MM.1S (cell line): ENCODE results near the gene TGFA.

Source experiments
- DNase-seq: peaks from one replicate; pipeline ENCODE4 v3.0.0-alpha.2; 2015
- H2AFZ ChIP-seq: fragments of 300-600 bp; sonication (generic); 2 replicates; pipeline ENCODE4 v1.6.0; 2016; ENCODE audit warnings: antibody characterized with exemption, low read length
- H3F3A ChIP-seq: fragments of 300-600 bp; sonication (generic); 2 replicates; pipeline ENCODE4 v1.6.1; 2016; ENCODE audit warnings: mild to moderate bottlenecking, antibody characterized with exemption, low read length, moderate library complexity, mixed read lengths; ENCODE audit not compliant: insufficient read depth
- H3K27ac ChIP-seq: fragments of 300-600 bp; sonication (generic); 2 replicates; pipeline ENCODE4 v1.5.1; 2016; ENCODE audit warnings: mild to moderate bottlenecking, low read length
- H3K27me3 ChIP-seq: fragments of 300-600 bp; sonication (generic); replicated peaks from 2 replicates; pipeline ENCODE4 v1.6.0; 2016; ENCODE audit warnings: low read length; ENCODE audit not compliant: insufficient read depth
- H3K36me3 ChIP-seq: fragments of 300-600 bp; sonication (generic); replicated peaks from 2 replicates; pipeline ENCODE4 v1.6.1; 2016; ENCODE audit warnings: mild to moderate bottlenecking, low read length, mixed read lengths; ENCODE audit not compliant: insufficient read depth
- H3K4me1 ChIP-seq: fragments of 300-600 bp; sonication (generic); 2 replicates; pipeline ENCODE4 v1.6.1; 2016; ENCODE audit warnings: low read length, mixed read lengths
- H3K4me2 ChIP-seq: fragments of 300-600 bp; sonication (generic); 2 replicates; pipeline ENCODE4 v1.6.0; 2016; ENCODE audit warnings: low read depth, low read length
- H3K4me3 ChIP-seq: fragments of 300-600 bp; sonication (generic); 2 replicates; pipeline ENCODE4 v1.5.1; 2016; ENCODE audit warnings: low read length, mixed read lengths
- H3K79me2 ChIP-seq: fragments of 300-600 bp; sonication (generic); 2 replicates; pipeline ENCODE4 v1.6.1; 2016; ENCODE audit warnings: mixed run types, low read length, mixed read lengths
- H3K9ac ChIP-seq: fragments of 300-600 bp; sonication (generic); 2 replicates; pipeline ENCODE4 v1.6.1; 2016; ENCODE audit warnings: low read length, mixed read lengths
- H3K9me2 ChIP-seq: fragments of 300-600 bp; sonication (generic); replicated peaks from 2 replicates; pipeline ENCODE4 v1.6.1; 2016; ENCODE audit warnings: mild to moderate bottlenecking, low read length, mixed read lengths; ENCODE audit not compliant: insufficient read depth
- H3K9me3 ChIP-seq: fragments of 300-600 bp; sonication (generic); replicated peaks from 2 replicates; pipeline ENCODE4 v1.6.1; 2016; ENCODE audit warnings: mild to moderate bottlenecking, low read length, mixed read lengths; ENCODE audit not compliant: insufficient read depth
- H4K20me1 ChIP-seq: fragments of 300-600 bp; sonication (generic); 2 replicates; pipeline ENCODE4 v1.6.1; 2016; ENCODE audit warnings: mild to moderate bottlenecking, low read length, moderate library complexity, mixed read lengths; ENCODE audit not compliant: insufficient read depth
- EZH2 ChIP-seq: fragments of 300-600 bp; sonication (generic); optimal IDR thresholded peaks from 2 replicates; pipeline ENCODE3; 2017; ENCODE audit warnings: low read depth, mild to moderate bottlenecking, antibody characterized with exemption, low read length, mixed read lengths
- EZH2phosphoT487 ChIP-seq: fragments of 300-600 bp; sonication (generic); IDR thresholded peaks from 2 replicates; pipeline ENCODE4 v1.6.1; 2018; ENCODE audit warnings: antibody characterized with exemption, low read length
- TF ChIP-seq, protein P1 (sequence below): fragments of 300-600 bp; sonication (generic); IDR thresholded peaks from 2 replicates; pipeline ENCODE4 v1.5.1; 2016; ENCODE audit warnings: antibody characterized with exemption, low read length, mixed read lengths

The TGFA gene

DNA sequence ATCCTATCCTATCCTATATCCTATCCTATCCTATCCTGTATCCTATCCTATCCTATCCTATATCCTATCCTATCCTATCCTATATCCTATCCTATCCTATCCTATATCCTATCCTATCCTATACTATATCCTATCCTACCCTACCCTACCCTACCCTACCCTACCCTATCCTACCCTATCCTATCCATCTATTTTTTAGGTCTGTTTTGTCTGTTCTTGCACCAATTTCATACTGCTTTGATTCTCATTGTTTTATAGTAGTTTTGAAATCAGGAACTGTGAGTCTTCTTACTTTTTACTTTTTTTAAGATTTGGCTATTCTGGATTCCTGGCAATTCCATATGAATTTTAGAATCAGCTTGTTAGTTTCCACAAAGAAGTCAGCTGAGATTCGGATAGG lies 118.5 kb downstream of the TGFA start:
- Histone ChIP-seq H2AFZ (no peak overlapping the region), H3K9me3 (no peaks in the 10 kb centered on the region), H3K9ac (no peak overlapping the region), H4K20me1 (no peaks in the 10 kb centered on the region), H3K9me2 (no peaks in the 10 kb centered on the region), H3K4me2 (no peak overlapping the region), H3K79me2 (no peaks in the 10 kb centered on the region), H3F3A (no peaks in the 10 kb centered on the region), H3K4me3 (no peak overlapping the region), H3K36me3 (no peaks in the 10 kb centered on the region), H3K27me3 (no peaks in the 10 kb centered on the region), H3K4me1 (no peaks in the 10 kb centered on the region), H3K27ac (no peak overlapping the region)
- no peak for DNase-seq
- TF ChIP-seq EZH2phosphoT487 = no peak
- TF ChIP-seq, protein P1, sequence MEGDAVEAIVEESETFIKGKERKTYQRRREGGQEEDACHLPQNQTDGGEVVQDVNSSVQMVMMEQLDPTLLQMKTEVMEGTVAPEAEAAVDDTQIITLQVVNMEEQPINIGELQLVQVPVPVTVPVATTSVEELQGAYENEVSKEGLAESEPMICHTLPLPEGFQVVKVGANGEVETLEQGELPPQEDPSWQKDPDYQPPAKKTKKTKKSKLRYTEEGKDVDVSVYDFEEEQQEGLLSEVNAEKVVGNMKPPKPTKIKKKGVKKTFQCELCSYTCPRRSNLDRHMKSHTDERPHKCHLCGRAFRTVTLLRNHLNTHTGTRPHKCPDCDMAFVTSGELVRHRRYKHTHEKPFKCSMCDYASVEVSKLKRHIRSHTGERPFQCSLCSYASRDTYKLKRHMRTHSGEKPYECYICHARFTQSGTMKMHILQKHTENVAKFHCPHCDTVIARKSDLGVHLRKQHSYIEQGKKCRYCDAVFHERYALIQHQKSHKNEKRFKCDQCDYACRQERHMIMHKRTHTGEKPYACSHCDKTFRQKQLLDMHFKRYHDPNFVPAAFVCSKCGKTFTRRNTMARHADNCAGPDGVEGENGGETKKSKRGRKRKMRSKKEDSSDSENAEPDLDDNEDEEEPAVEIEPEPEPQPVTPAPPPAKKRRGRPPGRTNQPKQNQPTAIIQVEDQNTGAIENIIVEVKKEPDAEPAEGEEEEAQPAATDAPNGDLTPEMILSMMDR = no peak
- no peak for TF ChIP-seq EZH2

- Histone ChIP-seq H3K9ac (no peak overlapping the region), H3K4me3 (no peak overlapping the region), H3K27me3 (no peaks in the 10 kb centered on the region), H3K4me1 (no peaks in the 10 kb centered on the region), H3K79me2 (no peaks in the 10 kb centered on the region), H3K9me3 (no peaks in the 10 kb centered on the region), H3K36me3 (no peaks in the 10 kb centered on the region), H3K27ac (no peak overlapping the region), H3K9me2 (no peaks in the 10 kb centered on the region), H3K4me2 (no peak overlapping the region), H4K20me1 (no peaks in the 10 kb centered on the region), H2AFZ (no peak overlapping the region), H3F3A (no peaks in the 10 kb centered on the region)
- TF ChIP-seq EZH2phosphoT487 = no peak
- TF ChIP-seq EZH2 = no peak
- TF ChIP-seq, protein P1 = no peak
- DNase-seq = no peak
Measured at GRCh38 chr2:70433315-70433714, 120.3 kb downstream of the TGFA start.

DNA sequence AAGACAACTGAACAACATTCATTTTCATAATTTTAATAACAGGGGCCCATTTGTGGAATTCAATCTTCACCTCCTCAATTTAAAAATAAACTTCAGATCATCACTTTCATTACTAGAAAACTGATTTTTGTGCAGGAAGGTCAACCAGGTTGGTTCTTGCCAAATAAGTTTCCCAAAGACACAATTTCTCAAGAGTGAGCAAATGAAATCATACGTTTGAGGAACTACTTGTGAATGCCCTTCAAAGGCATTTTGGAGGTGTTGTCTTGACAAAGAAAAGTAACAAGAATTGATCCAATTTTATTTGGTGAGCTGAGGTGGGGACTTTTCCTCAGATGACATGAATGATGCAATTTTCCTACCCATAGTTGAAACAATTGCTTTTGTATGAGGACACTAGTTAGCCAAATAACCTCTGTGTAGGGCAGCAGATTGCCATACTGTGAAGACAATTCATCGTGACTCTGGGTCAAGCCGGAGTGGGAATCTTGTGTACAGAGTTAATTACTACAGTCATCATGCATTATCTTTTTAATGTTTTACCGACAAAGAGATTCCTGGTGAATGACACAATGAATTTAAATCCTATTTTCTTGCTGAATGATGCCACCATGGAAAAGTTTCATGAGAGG lies 121.8 kb downstream of the TGFA start:
- no peak overlapping the region for H3K27ac ChIP-seq
- no peaks in the 10 kb centered on the region for H3K9me2 ChIP-seq
- no peaks in the 10 kb centered on the region for H3K4me1 ChIP-seq
- no peak overlapping the region for H2AFZ ChIP-seq
- H3K4me2 ChIP-seq = no peak overlapping the region
- no peaks in the 10 kb centered on the region for H3K9me3 ChIP-seq
- no peak overlapping the region for H3K9ac ChIP-seq
- H3K27me3 ChIP-seq = no peaks in the 10 kb centered on the region
- TF ChIP-seq, protein P1 = no peak
- TF ChIP-seq EZH2phosphoT487 (no peak), EZH2 (no peak)
- no peak for DNase-seq
- no peaks in the 10 kb centered on the region for H3K79me2 ChIP-seq
- no peaks in the 10 kb centered on the region for H3F3A ChIP-seq
- H3K36me3 ChIP-seq = no peaks in the 10 kb centered on the region
- no peak overlapping the region for H3K4me3 ChIP-seq
- H4K20me1 ChIP-seq = no peaks in the 10 kb centered on the region
